Kidney (tissue), 14 donors: ENCODE data around the gene CTNNBL1. TPM values are rescaled to one million over a fixed set of nuclear protein-coding genes. Genes with fewer than 3 reads are reported as not detected.

ENCODE experiments used
- DNase-seq, 5 donors: peaks; one replicate each; pipeline ENCODE4 v3.0.0-alpha.2; 2013 to 2020
- FAIRE-seq: peaks from 2 replicates; lab custom pipeline; 2012; peaks lifted over from hg19 to GRCh38; lab: Jason Lieb, UNC
- H3K27ac ChIP-seq, 2 donors: one replicate each; pipeline ENCODE4 v1.7.0; 2013; ENCODE audit warnings: low read depth in 2 of 2, low read length in 2 of 2, inconsistent platforms in 1 of 2
- H3K27me3 ChIP-seq: one replicate; pipeline ENCODE4 v1.7.1; 2013; ENCODE audit warnings: low read length, inconsistent platforms; ENCODE audit not compliant: control insufficient read depth, insufficient read depth
- H3K36me3 ChIP-seq, 3 donors: one replicate each; pipeline versions ENCODE4 v1.7.0 to v1.7.1; 2013; ENCODE audit warnings: low read length in 3 of 3, control low read depth in 1 of 3, inconsistent platforms in 1 of 3; ENCODE audit not compliant: insufficient read depth in 3 of 3, control insufficient read depth in 2 of 3
- H3K4me1 ChIP-seq, 3 donors: one replicate each; pipeline versions ENCODE4 v1.7.0 to v1.7.1; 2013; ENCODE audit warnings: low read length in 3 of 3, inconsistent platforms in 1 of 3, low read depth in 1 of 3; ENCODE audit not compliant: control insufficient read depth in 2 of 3, insufficient read depth in 2 of 3
- H3K4me3 ChIP-seq, 3 donors: one replicate each; pipeline versions ENCODE4 v1.7.0 to v1.8.1; 2013; ENCODE audit warnings: low read length in 3 of 3, control low read depth in 1 of 3, inconsistent platforms in 1 of 3
- H3K9ac ChIP-seq, 3 donors: one replicate each; pipeline versions ENCODE4 v1.7.0 to v1.7.1; 2013; ENCODE audit warnings: low read length in 3 of 3, control low read depth in 1 of 3, inconsistent platforms in 1 of 3
- H3K9me3 ChIP-seq, 3 donors: one replicate each; pipeline versions ENCODE4 v1.7.0 to v1.7.1; 2013; ENCODE audit warnings: low read length in 3 of 3, control low read depth in 1 of 3, inconsistent platforms in 1 of 3; ENCODE audit not compliant: control insufficient read depth in 2 of 3, insufficient read depth in 1 of 3
- CTCF ChIP-seq: IDR thresholded peaks from 3 replicates; pipeline ENCODE4 v1.5.1; 2012; ENCODE audit warnings: mild to moderate bottlenecking, moderate library complexity, borderline replicate concordance; ENCODE audit not compliant: insufficient read depth; ENCODE audit errors: extremely low read depth
- intact Hi-C: fragments of 100-400 bp; cut with DNase I; formaldehyde crosslinking; loops from one replicate; pipeline ENCODE4 v1.11.1; 2022
- polyA plus RNA-seq: library from polyadenylated mRNA; stranded (reverse); fragments of 350-450 nt; fragmentation: Illumina TruSeq; extraction: RNeasy Lipid Tissue Mini Kit (QIAGEN cat#74804); gene quantifications from one replicate; pipeline ENCODE4 v1.2.3, GENCODE V29; 2014; ENCODE audit warnings: low read depth, low replicate concordance; ENCODE audit not compliant: insufficient read depth
- total RNA-seq: library from RNA; stranded (reverse); fragmentation: NEBNext Ultra II Directional; extraction: Animal tissue kit (Norgen Biotek cat#: 25700); gene quantifications from one replicate; pipeline ENCODE4 v1.2.1, GENCODE V29; 2021
- donor health status: control.
- donor health status: control.
- donor health status: control.
- donor health status: control.
- donor health status: control.
- donor health status: DM: yes; HTN: yes; CAD: no.
- donor health status: Normal renal cell carcinoma (clear cell type).

Gene CTNNBL1
- total and polyA plus RNA-seq, 2 donors from 2014 or later = 40.9 to 70.9 TPM

DNA sequence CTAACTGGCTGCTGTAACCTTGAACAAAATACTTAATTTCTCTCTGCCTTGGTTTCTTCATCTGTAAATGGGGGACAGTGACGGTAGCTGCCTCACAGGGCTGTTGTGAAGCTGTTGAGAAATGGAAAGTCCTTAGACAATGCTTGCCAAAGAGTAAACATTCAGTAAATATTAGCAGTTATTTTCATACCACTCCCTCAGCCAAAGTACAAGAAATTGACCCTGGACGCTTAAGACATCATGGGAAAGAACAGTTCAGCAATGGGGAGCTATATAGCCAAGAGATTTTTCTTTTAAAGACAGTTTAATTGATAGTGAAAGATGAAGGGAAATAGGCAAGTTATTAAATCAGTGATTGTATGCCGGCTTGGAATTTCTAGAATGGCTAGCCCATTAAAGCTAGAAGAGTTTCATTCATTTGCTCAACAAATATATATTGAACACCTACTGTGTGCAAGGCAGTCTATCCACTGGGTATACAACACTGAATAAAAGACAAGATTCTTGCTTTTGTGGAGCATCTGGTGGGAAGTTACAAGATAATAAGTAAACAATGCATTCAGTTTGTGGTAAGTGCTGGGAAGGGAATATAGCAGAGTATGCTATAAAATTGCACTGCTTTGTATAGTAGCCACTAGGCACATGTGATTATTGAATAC, 2.0 kb downstream of the CTNNBL1 start:
- intact Hi-C loops = no loop called here
- Histone ChIP-seq H3K36me3 (no peaks in the 10 kb centered on the region), H3K9ac (no peak overlapping the region), H3K27ac (no peak overlapping the region), H3K9me3 (no peaks in the 10 kb centered on the region), H3K4me3 (no peak overlapping the region), H3K4me1 (peaks cover 0 to 11% (median 0%) of the 10 kb centered on the region in 3 donors), H3K27me3 (no peaks in the 10 kb centered on the region)
- no peak for TF ChIP-seq CTCF
- no peak for DNase-seq
- FAIRE-seq = no peak

DNA sequence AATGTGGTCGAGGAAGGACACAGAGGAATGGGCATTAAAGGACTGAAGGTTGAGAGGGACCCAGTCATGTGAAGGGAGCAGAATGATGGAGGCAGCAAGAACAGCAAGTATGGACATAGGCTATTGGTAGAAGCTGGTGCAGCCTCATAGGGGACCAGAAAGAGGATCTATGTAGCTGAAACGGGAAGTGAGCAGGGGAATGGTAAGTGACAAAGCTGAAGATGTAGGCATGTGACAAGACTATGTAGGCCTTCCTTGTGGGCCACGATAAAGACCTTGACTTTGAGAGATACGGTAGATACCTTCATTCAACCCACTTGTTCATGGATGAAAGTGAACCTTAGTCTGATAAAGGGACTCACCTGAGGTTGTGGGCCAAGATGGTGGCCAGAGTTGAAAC, 3.5 kb downstream of the CTNNBL1 start:
- no peaks in the 10 kb centered on the region for H3K27me3 ChIP-seq
- H3K4me1 ChIP-seq = peaks cover 0 to 11% (median 0%) of the 10 kb centered on the region in 3 donors
- intact Hi-C loops = no loop called here
- no peaks in the 10 kb centered on the region for H3K9me3 ChIP-seq
- DNase-seq = no peak
- H3K36me3 ChIP-seq = no peaks in the 10 kb centered on the region
- TF ChIP-seq CTCF = no peak
- FAIRE-seq = no peak
- no peak overlapping the region for H3K27ac ChIP-seq
- no peak overlapping the region for H3K4me3 ChIP-seq
- H3K9ac ChIP-seq = no peak overlapping the region

GRCh38 chr20:37699202-37699601, 5.4 kb downstream of the CTNNBL1 start:
- H3K4me3 ChIP-seq = no peak overlapping the region
- no peaks in the 10 kb centered on the region for H3K9me3 ChIP-seq
- no peaks in the 10 kb centered on the region for H3K27me3 ChIP-seq
- no peak for TF ChIP-seq CTCF
- intact Hi-C loops = no loop called here
- H3K36me3 ChIP-seq = no peaks in the 10 kb centered on the region
- DNase-seq (no peak), FAIRE-seq (no peak)
- no peak overlapping the region for H3K9ac ChIP-seq
- H3K4me1 ChIP-seq = peaks cover 0 to 13% (median 6%) of the 10 kb centered on the region in 3 donors
- no peak overlapping the region for H3K27ac ChIP-seq
